Measurements from ENCODE around the gene STIM1. TPM values are rescaled to one million over a fixed set of nuclear protein-coding genes. Genes with fewer than 3 reads are reported as not detected.

The STIM1 gene
- total RNA-seq, 1 donor from 2014 or later = 16.3 TPM

- DNase-seq (ENCODE audit: low spot score in 2 of 2) (no peak), FAIRE-seq (no peak)
These were observed 109.6 kb downstream of the STIM1 start for GRCh38 chr11:3964935-3965604.

DNA sequence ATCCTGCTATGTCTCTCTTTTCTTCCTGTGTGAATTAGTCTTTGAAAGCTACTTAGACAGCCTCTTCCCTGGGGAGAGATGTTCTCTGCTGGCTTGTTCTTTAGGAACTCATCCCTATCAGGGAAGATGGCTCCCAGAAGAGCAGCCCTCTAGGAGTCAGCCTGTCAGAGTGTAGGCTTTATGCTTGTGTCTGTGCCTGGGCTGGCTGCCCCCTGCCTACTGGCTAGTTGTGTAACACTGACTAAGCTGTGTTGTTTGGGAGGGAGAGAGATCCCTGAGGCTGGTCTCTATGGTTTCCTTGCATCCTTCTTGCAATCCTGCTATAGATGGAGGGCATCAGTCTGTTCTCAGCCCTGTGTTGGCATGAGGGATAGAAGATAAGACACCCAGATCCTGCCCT lies 112.2 kb downstream of the STIM1 start:
- FAIRE-seq (no peak), DNase-seq (ENCODE audit: low spot score in 2 of 2) (no peak)

DNA sequence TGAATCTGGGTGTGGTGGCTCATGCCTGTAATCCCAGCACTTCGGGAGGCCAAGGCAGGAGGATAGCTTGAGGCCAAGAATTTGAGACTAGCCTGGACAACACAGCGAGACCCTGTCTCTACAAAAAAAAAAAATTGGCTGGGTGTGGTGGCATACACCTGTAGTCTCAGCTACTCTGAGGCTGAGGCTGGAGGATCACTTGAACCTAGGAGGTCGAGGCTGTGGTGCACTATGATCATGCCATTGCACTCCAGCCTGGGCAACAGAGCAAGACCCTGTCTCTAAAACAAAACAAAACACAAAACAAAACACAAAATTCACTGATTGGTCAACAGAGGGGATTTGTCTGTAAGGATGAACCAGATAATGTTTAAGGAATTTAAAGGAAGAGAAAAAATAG lies 113.7 kb downstream of the STIM1 start:
- FAIRE-seq (no peak), DNase-seq (ENCODE audit: low spot score in 2 of 2) (no peak)

DNA sequence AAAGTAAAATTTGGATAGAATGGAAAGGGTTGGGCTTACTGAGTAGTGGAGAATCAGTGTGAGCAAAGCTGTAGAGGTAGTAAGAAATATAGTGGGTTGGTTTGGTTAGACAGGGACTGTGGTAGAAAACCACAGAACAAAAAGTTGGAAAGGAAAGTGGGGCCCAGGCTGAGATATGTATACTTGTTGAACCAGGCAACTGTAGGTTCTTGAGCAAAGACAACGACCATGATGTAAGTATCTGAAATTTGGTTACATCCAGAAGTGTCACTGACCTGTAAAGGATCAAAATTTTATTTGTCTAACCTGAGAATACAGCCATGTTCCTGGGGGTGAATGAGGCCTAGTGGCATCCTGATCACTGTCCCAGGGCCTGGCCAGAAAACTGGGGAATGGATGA lies 114.1 kb downstream of the STIM1 start:
- DNase-seq (ENCODE audit: low spot score in 2 of 2) = no peak
- FAIRE-seq = no peak

DNA sequence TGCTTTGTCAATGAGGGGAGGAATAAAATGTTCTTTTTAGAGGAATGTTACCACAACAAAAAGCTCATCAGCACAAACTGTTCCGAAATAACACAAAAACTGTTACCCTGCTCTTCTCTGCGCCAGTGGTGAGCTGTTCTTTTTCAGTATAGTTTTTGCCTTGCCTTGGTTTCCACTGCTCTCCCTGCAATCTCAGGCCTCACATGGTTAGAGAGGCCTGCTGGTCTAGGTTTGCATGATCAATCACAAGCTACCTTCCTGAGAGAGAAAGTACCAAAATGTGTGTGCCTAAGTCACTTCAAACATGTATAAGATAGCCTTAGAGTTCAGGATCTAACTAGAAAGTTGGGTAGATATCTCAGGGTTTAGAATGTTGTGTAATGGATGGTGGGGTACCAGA lies 114.6 kb downstream of the STIM1 start:
- no peak for DNase-seq (ENCODE audit: low spot score in 2 of 2)
- FAIRE-seq = no peak

GRCh38 chr11:3971756-3972404 lies 116.4 kb downstream of the STIM1 start:
- DNase-seq (ENCODE audit: low spot score in 2 of 2) (no peak), FAIRE-seq (no peak)

- FAIRE-seq (no peak), DNase-seq (ENCODE audit: low spot score in 2 of 2) (no peak)
These were observed 117.0 kb downstream of the STIM1 start for GRCh38 chr11:3972431-3972830.

DNA sequence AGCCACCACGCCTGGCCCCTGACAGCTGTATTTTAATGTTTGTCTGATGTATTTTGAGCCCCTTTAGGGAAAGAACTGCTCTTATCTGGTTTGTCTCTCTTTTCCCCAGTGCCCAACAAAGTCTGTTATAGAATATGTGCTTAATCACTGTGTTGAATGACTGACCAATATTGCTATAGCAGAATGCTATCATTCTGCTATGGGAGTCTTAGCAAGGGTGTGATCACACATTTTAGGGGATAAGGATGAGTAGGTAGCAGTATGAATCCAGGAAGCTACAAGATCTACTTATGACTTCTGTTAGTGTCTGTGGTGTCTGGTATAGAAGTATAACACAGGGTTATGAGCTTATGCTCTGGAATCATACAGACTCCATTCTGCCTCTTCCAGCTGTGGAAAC lies 121.6 kb downstream of the STIM1 start:
- no peak for FAIRE-seq
- no peak for DNase-seq (ENCODE audit: low spot score in 2 of 2)

DNA sequence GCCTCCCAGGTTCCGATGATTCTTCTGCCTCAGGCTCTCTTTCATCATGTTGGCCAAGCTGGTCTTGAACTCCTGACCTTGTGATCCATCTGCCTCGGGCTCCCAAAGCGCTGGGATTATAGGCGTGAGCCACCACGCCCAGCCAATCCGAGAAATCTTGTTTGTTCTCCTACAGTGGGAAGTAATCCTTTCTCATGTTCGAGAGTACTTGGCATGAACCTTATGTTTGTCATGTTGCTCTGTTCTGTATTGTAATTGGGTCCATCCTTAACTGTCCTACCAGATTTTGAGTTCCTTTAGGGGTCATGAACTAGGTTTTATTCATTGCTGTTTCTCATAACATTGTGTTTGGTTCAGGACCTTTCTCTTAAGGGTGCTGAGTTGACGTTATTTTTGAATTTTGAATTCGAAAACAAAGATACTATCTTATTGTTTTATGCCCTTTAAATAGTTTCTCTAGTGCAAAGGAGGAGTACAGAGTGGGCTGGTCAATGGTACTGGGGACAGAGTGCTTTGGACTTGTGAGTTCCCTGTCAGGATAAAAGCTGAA lies 125.7 kb downstream of the STIM1 start:
- no peak for FAIRE-seq

GRCh38 chr11:3982431-3982830 lies 127.0 kb downstream of the STIM1 start:
- DNase-seq (ENCODE audit: low spot score in 2 of 2) (no peak), FAIRE-seq (no peak)

More for the DNA sequence above, 125.7 kb downstream of the STIM1 start:
- no peak for DNase-seq (ENCODE audit: low spot score in 2 of 2)

DNA sequence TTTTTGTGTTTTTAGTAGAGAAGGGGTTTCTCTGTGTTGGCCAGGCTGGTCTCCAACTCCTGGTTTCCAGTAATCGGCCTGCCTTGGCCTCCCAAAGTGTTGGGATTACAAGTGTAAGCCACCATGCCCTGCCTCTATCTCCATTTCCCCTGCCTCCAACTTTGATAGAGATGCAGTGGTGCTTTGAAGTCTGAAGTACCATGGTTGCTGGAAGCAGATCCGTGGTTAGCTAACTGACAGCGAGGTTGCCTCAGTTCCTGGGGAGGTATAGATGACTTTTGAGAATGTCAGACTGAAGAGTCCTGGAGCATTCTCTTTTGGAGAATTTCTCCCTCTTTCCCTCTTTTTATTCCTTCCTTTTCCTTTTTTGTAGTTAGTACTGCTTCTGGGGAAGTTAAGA lies 127.6 kb downstream of the STIM1 start:
- no peak for DNase-seq (ENCODE audit: low spot score in 2 of 2)
- no peak for FAIRE-seq

- no peak for DNase-seq (ENCODE audit: low spot score in 2 of 2)
- no peak for FAIRE-seq
These were observed 129.4 kb downstream of the STIM1 start for GRCh38 chr11:3984896-3985295.

DNA sequence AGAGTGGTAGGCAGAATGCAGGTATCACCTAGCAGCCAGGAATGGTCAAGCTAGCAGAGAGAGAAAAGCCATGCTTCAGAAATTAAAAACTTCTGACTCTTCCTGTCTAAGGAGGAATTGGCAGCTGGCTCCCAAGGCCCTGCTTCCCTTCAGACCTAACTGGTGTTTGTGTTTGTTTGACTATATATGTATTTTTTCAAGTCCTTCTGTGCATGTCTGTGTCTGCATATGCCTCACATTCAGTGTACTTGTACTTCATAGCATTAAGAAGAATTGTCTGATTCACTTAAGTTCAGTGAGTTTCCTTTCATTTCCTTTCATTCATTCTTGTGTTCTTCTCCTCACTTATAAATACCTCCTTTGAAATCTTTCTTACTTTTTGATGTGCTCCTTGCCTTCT lies 130.2 kb downstream of the STIM1 start:
- no peak for FAIRE-seq
- DNase-seq (ENCODE audit: low spot score in 2 of 2) = no peak

DNA sequence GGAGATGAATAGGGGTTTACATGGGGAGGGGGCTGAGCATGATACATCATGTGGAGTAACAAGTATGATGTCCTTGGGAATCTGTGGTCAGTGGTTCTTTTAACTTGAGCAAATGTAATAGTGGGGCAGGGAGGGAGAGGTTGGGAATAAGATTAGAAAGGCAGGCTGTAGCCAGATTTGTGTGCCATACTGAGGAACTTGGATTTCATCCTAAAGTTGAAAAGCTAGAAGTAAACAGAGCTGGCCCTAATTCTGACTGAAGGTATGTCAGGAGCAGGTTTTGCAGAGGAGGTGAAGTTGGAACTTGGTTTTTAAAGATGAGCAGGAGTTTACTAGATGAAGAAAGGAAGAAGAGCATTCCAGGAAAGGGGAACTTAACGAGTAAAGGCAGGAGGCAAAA lies 130.8 kb downstream of the STIM1 start:
- DNase-seq (ENCODE audit: low spot score in 2 of 2) = no peak
- FAIRE-seq = no peak

- FAIRE-seq = no peak
- no peak for DNase-seq (ENCODE audit: low spot score in 2 of 2)
These were observed 133.9 kb downstream of the STIM1 start for GRCh38 chr11:3989276-3989920.

- no peak for FAIRE-seq
- DNase-seq (ENCODE audit: low spot score in 2 of 2) = no peak
These were observed 134.4 kb downstream of the STIM1 start for GRCh38 chr11:3989921-3990290.

DNA sequence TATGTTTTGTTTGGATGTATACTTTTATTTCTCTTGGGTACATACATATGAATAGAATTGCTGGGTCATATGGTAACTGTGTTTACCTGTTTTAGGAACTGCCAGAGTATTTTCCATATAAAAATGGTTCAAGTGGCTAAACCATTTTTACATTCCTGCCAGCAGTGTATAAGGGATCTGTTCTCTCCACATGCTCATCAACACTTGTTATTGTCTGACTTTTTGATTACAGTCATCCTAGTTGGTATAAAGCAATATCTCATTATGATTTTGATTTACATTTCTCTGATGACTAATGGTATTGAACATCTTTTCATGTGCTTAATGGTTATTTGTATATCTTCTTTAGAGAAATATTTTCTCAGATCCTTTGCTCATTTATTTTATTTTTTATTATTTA lies 134.9 kb downstream of the STIM1 start:
- FAIRE-seq (no peak), DNase-seq (ENCODE audit: low spot score in 2 of 2) (no peak)

DNA sequence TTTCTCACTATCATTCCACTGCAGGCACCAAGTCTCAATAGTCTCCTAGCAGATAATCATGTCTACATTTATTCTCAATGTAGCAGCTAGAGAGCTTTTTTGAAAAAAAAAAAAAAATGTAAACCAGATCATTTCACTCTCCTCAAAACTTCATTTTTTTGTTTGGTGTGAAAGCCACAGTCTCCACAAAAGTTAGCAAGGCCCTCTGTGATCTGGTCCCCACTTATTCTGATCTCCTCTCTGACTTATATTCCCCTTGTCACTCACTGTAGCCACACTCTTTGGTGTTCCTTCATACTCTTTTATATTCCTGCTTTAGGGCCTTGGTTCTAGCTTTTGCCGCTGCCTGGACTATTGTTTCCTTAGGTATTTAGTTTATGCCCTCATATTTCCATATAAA lies 137.5 kb downstream of the STIM1 start:
- no peak for FAIRE-seq
- DNase-seq (ENCODE audit: low spot score in 2 of 2) = no peak

DNA sequence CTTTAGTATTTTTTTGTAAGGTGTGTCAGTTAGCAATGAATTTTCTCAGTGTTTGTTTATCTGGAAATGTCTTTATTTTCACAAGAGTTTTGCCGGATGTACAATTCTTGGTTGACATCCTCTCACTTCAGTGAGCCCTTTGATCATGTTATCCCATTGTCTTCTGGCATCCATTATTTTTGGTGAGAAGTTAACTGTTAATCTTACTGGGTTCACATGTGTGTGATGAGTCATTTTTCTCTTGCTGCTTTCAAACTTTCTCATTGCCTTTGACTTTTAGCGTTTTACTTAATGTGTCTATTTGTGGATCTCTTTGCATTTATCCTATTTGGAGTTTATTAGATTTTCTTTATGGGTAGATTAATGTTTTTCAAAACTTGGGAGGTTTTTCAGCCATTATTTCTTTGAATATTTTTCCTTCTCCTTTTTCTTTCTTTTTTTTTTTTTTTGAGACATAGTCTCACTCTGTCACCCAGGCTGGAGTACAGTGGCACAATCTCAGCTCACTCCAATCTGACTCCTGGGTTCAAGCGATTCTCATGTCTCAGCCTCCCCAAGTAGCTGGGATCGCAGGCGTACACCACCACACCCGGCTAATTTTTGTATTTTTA lies 138.7 kb downstream of the STIM1 start:
- DNase-seq (ENCODE audit: low spot score in 2 of 2) (no peak), FAIRE-seq (no peak)

DNA sequence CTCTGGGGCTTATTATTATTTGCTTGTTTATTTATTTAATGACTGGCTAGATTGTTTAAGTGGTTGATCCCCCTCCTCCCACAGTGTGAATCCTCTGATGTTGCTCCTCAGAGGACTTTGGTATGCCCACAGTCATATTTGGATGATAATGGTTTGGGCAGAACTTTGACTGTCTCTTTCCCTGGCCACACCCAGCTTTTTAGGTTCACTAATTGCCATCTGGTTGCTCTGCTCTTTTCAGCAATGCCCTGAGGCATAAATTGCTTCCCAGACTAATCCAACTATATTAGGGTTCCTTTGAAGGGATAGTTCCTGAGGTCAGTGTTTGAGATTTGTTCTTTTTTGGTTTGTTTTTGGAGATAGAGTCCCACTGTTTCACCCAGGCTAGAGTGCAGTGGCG lies 139.8 kb downstream of the STIM1 start:
- FAIRE-seq (no peak), DNase-seq (ENCODE audit: low spot score in 2 of 2) (no peak)

- no peak for DNase-seq (ENCODE audit: low spot score in 2 of 2)
- FAIRE-seq = no peak
These were observed 140.6 kb downstream of the STIM1 start for GRCh38 chr11:3995949-3996554.

Measured in frontal cortex (tissue), 4 donors.